ENCODE results near the gene TTC27. TPM values are rescaled to one million over a fixed set of nuclear protein-coding genes. Genes with fewer than 3 reads are reported as not detected.

Gene TTC27
- total RNA-seq = 10 to 100 TPM; 25.2 to 27.5 TPM

GRCh38 chr2:32627814-32628579, at the start of gene TTC27:
TSS of gene TTC27 (plus strand) at chr2:32628050. CDS start at chr2:32628293, 243 bp downstream.
- peak; percentile 97 for DNase-seq
- no peaks in the 10 kb centered on the region for H3K27me3 Mint-ChIP-seq (ENCODE audit: low read depth)
- H3K27ac Mint-ChIP-seq = peak within 1 kb of the TSS; percentile 87
- no peaks in the 10 kb centered on the region for H3K9me3 Mint-ChIP-seq
- CTCF ChIA-PET = interaction anchor here (0.5 to 0.7 kb wide), 2 partner anchors 34 to 130 kb away, joined by 3 read pairs; no protein-coding TSS in a partner anchor
- peak within 1 kb of the TSS; percentile 89 for H3K4me3 Mint-ChIP-seq
- peaks cover 31% of the 10 kb centered on the region for H3K4me1 Mint-ChIP-seq (ENCODE audit: low read depth)
- intact Hi-C loops (cut with micrococcal nuclease) = loop anchor here (1.0 to 10.0 kb wide), 8 partner anchors 36 to 971 kb away; partner anchors contain the start of genes BIRC6, FAM98A, LTBP1 and RASGRP3
- H3K36me3 Mint-ChIP-seq (ENCODE audit: low read depth) = peaks cover 7% of the 10 kb centered on the region

GRCh38 chr2:32591669-32592463, 36.0 kb upstream of the TTC27 start:
- H3K4me1 Mint-ChIP-seq (ENCODE audit: low read depth) = peaks cover 36% of the 10 kb centered on the region
- CTCF ChIA-PET = no interaction called here
- H3K27ac Mint-ChIP-seq = peak overlapping the region; percentile 90
- peak overlapping the region; percentile 39 for H3K4me3 Mint-ChIP-seq
- peak; percentile 20 for DNase-seq
- peaks cover 14% of the 10 kb centered on the region for H3K36me3 Mint-ChIP-seq (ENCODE audit: low read depth)
- intact Hi-C loops (cut with micrococcal nuclease) = loop anchor here (1.0 to 10.0 kb wide), 4 partner anchors 35 to 885 kb away; partner anchors contain the start of genes BIRC6, RASGRP3 and YIPF4
- no peaks in the 10 kb centered on the region for H3K9me3 Mint-ChIP-seq
- H3K27me3 Mint-ChIP-seq (ENCODE audit: low read depth) = no peaks in the 10 kb centered on the region

DNA sequence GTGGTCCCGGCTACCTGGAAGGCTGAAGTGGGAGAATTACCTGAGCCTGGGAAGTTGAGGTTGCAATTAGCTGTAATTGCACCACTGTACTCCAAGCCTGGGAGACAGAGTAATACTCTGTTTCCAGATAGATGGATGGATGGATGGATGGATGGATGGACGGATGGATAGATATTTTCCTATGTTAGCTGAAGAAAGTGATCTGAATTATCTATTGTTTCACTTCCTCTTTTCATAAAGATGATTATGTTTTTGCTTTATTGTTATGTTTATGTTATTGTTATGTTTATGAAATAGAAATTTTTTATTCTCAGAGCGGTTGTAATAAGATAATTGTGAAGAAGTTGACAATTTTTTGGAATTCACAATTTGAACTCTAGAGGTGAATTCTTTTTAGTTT, 33.3 kb upstream of the TTC27 start:
- H3K4me3 Mint-ChIP-seq = no peak overlapping the region
- H3K27ac Mint-ChIP-seq = no peak overlapping the region
- peaks cover 30% of the 10 kb centered on the region for H3K4me1 Mint-ChIP-seq (ENCODE audit: low read depth)
- DNase-seq = no peak
- no peaks in the 10 kb centered on the region for H3K27me3 Mint-ChIP-seq (ENCODE audit: low read depth)
- intact Hi-C loops (cut with micrococcal nuclease) = loop anchor here (5.0 to 10.0 kb wide), 3 partner anchors 237 to 883 kb away; partner anchors contain the start of genes BIRC6, RASGRP3 and YIPF4
- CTCF ChIA-PET = interaction anchor here (1.1 kb wide), 1 partner anchor 34 kb away, joined by 3 read pairs; the partner anchor contains the start of gene TTC27
- peaks cover 20% of the 10 kb centered on the region for H3K36me3 Mint-ChIP-seq (ENCODE audit: low read depth)
- no peaks in the 10 kb centered on the region for H3K9me3 Mint-ChIP-seq

DNA sequence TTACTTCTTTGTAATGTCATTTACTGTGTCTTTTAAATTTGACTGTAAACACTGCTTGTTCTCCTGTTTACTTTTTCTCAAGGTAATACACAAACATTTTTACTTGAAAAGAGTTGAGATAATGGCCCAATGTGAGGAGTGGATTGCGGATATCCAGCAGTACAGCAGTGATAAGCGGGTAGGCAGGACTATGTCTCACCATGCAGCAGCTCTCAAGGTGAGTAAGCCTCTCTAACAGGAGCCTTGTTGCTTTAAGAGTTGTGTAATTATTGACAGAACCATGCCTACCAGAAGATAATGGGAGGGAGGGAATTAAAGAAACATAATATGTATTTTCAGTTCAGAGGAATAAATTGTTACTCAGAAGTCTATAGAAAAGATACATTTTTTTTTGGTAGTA, 16.5 kb upstream of the TTC27 start:
- H3K36me3 Mint-ChIP-seq (ENCODE audit: low read depth) = peaks cover 27% of the 10 kb centered on the region
- no peaks in the 10 kb centered on the region for H3K9me3 Mint-ChIP-seq
- no peak for DNase-seq
- no peaks in the 10 kb centered on the region for H3K4me1 Mint-ChIP-seq (ENCODE audit: low read depth)
- H3K27ac Mint-ChIP-seq = no peak overlapping the region
- intact Hi-C loops (cut with micrococcal nuclease) = no loop called here
- CTCF ChIA-PET = no interaction called here
- no peaks in the 10 kb centered on the region for H3K27me3 Mint-ChIP-seq (ENCODE audit: low read depth)
- H3K4me3 Mint-ChIP-seq = no peak overlapping the region

DNA sequence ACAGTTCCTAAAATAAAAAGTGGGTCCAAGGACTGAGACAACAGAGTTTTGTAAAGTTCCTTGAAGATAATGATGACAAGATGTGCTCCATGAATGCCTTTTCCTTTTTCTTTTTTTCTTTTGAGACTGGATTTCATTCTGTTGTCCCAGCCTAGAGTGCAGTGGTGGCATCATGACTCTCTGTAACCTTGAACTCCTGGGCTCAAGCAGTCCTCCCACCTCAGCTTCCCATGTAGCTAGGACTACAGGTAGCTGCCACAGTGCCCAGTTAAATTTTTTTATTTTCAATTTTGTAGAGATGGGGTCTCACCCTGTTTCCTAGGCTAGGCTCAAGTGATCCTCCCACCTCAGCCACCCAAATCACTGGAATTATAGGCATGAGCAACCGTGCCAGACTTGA, 16.1 kb upstream of the TTC27 start:
- Mint-ChIP-seq H3K36me3 (ENCODE audit: low read depth) (peaks cover 27% of the 10 kb centered on the region), H3K4me3 (no peak overlapping the region), H3K4me1 (ENCODE audit: low read depth) (no peaks in the 10 kb centered on the region), H3K9me3 (no peaks in the 10 kb centered on the region), H3K27ac (no peak overlapping the region), H3K27me3 (ENCODE audit: low read depth) (no peaks in the 10 kb centered on the region)
- intact Hi-C loops (cut with micrococcal nuclease) = no loop called here
- no peak for DNase-seq
- CTCF ChIA-PET = no interaction called here

DNA sequence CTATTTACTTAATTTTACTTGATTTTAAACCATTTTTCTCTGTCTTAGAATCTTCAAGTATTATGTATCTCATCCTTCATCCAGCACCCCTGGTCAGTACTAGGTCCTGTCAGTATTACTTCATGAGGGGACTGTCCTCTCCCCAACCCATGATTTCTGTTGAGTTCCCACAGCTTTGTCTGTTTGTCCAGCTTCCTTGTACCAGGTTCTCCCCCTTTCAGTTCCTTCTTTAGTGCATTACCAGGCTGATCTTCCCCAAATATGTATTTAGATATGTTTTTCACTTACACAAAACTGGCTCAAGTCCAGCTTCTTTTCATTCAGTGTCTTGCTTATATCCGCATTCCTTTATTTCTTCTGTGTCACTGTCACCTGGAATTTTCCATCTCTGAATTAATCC, 13.8 kb upstream of the TTC27 start:
- Mint-ChIP-seq H3K27me3 (ENCODE audit: low read depth) (no peaks in the 10 kb centered on the region), H3K9me3 (no peaks in the 10 kb centered on the region), H3K4me3 (no peak overlapping the region), H3K27ac (peak overlapping the region; percentile 5), H3K4me1 (ENCODE audit: low read depth) (no peaks in the 10 kb centered on the region), H3K36me3 (ENCODE audit: low read depth) (peaks cover 23% of the 10 kb centered on the region)
- DNase-seq = no peak
- CTCF ChIA-PET = interaction anchor here (1.2 kb wide), 1 partner anchor 9 kb away, joined by 3 read pairs; no protein-coding TSS in a partner anchor
- intact Hi-C loops (cut with micrococcal nuclease) = no loop called here

DNA sequence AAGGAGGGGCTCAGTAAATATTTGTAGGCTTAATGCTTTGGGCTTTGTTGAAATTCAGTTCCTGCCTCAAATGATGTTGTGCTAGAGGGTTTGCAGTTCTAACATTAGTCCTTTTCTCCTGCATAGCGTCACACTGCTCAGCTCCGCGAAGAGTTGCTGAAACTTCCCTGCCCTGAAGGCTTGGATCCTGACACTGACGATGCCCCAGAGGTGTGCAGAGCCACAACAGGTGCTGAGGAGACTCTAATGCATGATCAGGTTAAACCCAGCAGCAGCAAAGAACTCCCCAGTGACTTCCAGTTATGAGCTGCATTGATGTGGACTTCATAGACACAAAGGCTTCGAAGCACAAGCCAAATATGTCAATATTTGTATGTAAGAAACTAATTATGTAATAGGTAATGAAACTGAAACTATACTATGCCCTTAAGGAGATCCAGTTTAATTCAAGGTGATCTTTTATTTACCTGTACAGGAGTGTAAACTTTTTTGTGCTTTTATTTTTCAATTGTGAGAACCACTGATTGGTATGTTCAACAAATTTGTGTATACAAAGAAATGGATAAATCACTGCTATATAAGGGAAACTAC, 10.2 kb upstream of the TTC27 start:
- peak overlapping the region; percentile 44 for H3K27ac Mint-ChIP-seq
- CTCF ChIA-PET = no interaction called here
- intact Hi-C loops (cut with micrococcal nuclease) = no loop called here

GRCh38 chr2:32622570-32623310, 5.1 kb upstream of the TTC27 start:
- CTCF ChIA-PET = interaction anchor here (0.6 to 1.5 kb wide), 2 partner anchors 9 to 26 kb away, joined by 3 to 4 read pairs; no protein-coding TSS in a partner anchor
- Mint-ChIP-seq H3K36me3 (ENCODE audit: low read depth) (peaks cover 4% of the 10 kb centered on the region), H3K4me1 (ENCODE audit: low read depth) (peaks cover 5% of the 10 kb centered on the region), H3K9me3 (no peaks in the 10 kb centered on the region), H3K27me3 (ENCODE audit: low read depth) (no peaks in the 10 kb centered on the region), H3K27ac (no peak overlapping the region), H3K4me3 (no peak overlapping the region)
- DNase-seq = no peak
- intact Hi-C loops (cut with micrococcal nuclease) = loop anchor here (10.0 kb wide), 1 partner anchor 852 kb away; the partner anchor contains the start of gene RASGRP3

More for the DNA sequence above, 10.2 kb upstream of the TTC27 start:
- H3K4me1 Mint-ChIP-seq (ENCODE audit: low read depth) = no peaks in the 10 kb centered on the region
- no peak for DNase-seq
- H3K36me3 Mint-ChIP-seq (ENCODE audit: low read depth) = peaks cover 20% of the 10 kb centered on the region
- no peak overlapping the region for H3K4me3 Mint-ChIP-seq
- H3K9me3 Mint-ChIP-seq = no peaks in the 10 kb centered on the region
- no peaks in the 10 kb centered on the region for H3K27me3 Mint-ChIP-seq (ENCODE audit: low read depth)

- DNase-seq = no peak
- peaks cover 4% of the 10 kb centered on the region for H3K36me3 Mint-ChIP-seq (ENCODE audit: low read depth)
- peaks cover 6% of the 10 kb centered on the region for H3K4me1 Mint-ChIP-seq (ENCODE audit: low read depth)
- no peak overlapping the region for H3K27ac Mint-ChIP-seq
- H3K4me3 Mint-ChIP-seq = no peak overlapping the region
- CTCF ChIA-PET = interaction anchor here (0.6 to 1.5 kb wide), 3 partner anchors 9 to 170 kb away, joined by 3 to 4 read pairs (median 3); no protein-coding TSS in a partner anchor
- intact Hi-C loops (cut with micrococcal nuclease) = loop anchor here (10.0 kb wide), 1 partner anchor 851 kb away; the partner anchor contains the start of gene RASGRP3
- no peaks in the 10 kb centered on the region for H3K9me3 Mint-ChIP-seq
- H3K27me3 Mint-ChIP-seq (ENCODE audit: low read depth) = no peaks in the 10 kb centered on the region
Observed at GRCh38 chr2:32623311-32623706, 4.5 kb upstream of the TTC27 start.

- Mint-ChIP-seq H3K36me3 (ENCODE audit: low read depth) (peaks cover 5% of the 10 kb centered on the region), H3K4me1 (ENCODE audit: low read depth) (peaks cover 16% of the 10 kb centered on the region), H3K27me3 (ENCODE audit: low read depth) (no peaks in the 10 kb centered on the region), H3K4me3 (no peak overlapping the region), H3K27ac (no peak overlapping the region), H3K9me3 (no peaks in the 10 kb centered on the region)
- intact Hi-C loops (cut with micrococcal nuclease) = loop anchor here (10.0 kb wide), 1 partner anchor 850 kb away; the partner anchor contains the start of gene RASGRP3
- DNase-seq = no peak
- CTCF ChIA-PET = no interaction called here
Observed at GRCh38 chr2:32624812-32625211, 3.0 kb upstream of the TTC27 start.

DNA sequence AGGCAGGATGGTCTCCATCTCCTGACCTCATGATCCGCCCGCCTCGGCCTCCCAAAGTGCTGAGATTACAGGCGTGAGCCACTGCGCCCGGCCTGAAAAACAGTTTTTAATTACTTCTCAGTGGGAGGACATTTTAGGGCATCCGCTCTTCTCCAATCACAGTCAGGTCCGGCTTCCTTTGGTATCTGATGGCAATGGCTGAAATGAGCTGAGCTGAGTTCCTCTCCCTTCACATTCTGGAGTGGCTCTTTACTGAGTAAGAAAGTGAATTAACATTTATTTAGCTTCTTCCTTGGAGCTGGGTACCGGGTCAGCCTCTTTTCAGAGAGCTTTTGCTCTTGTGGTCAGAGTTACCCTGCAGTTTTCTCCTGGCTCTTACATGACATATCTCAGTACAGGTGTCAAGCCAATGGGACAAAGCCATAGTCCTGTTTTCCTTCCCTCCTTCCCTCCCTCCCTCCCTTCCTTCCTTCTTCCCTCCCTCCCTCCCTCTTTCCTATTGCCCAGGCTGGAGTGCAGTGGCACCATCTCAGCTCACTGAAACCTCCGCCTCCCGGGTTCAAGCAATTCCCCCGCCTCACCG, 1.1 kb upstream of the TTC27 start:
- H3K4me3 Mint-ChIP-seq = peak overlapping the region; percentile 89
- no peaks in the 10 kb centered on the region for H3K9me3 Mint-ChIP-seq
- intact Hi-C loops (cut with micrococcal nuclease) = loop anchor here (1.0 to 10.0 kb wide), 7 partner anchors 34 to 973 kb away; partner anchors contain the start of genes BIRC6, FAM98A, LTBP1 and RASGRP3
- H3K4me1 Mint-ChIP-seq (ENCODE audit: low read depth) = peaks cover 22% of the 10 kb centered on the region
- no peaks in the 10 kb centered on the region for H3K27me3 Mint-ChIP-seq (ENCODE audit: low read depth)
- H3K36me3 Mint-ChIP-seq (ENCODE audit: low read depth) = peaks cover 5% of the 10 kb centered on the region
- no peak for DNase-seq
- H3K27ac Mint-ChIP-seq = no peak overlapping the region
- CTCF ChIA-PET = no interaction called here

Data from activated naive CD4-positive, alpha-beta T cell treated with anti-CD3 and anti-CD28 coated beads for 36 hours (primary cell).